Measurements from ENCODE around the gene PIK3CB. TPM values are rescaled to one million over a fixed set of nuclear protein-coding genes. Genes with fewer than 3 reads are reported as not detected.
A peak's percentile ranks its signal among the peaks of the same experiment; 100 is the strongest.

Gene PIK3CB
- total and polyA plus RNA-seq, 7 donors, result 5.8 to 46.3 (median 18.1) TPM

GRCh38 chr3:138867996-138868395 lies 33.3 kb upstream of the PIK3CB start:
- DNase-seq, result no peak
- no peak for TF ChIP-seq CTCF (IDR thresholded peaks at IDR 0.05)
- 1 to 5% (median 2%) methylated on average over 1 of the region's 1 CpG for WGBS, 3 donors
- no peak overlapping the region for H3K4me3 ChIP-seq
- no peaks in the 10 kb centered on the region for H3K27me3 ChIP-seq (ENCODE audit: insufficient read depth in 3 of 3, low read length in 2 of 3)
- H3K9me3 ChIP-seq, result no peaks in the 10 kb centered on the region
- peaks cover 7% of the 10 kb centered on the region for H3K4me1 ChIP-seq
- intact Hi-C loops (cut with DNase I), result no loop called here
- no peak overlapping the region for H3K27ac ChIP-seq
- no peaks in the 10 kb centered on the region for H3K36me3 ChIP-seq (ENCODE audit: insufficient read depth in 1 of 2, low read depth in 1 of 2)
- no peak for ATAC-seq

GRCh38 chr3:138863776-138864113 lies 29.0 kb upstream of the PIK3CB start:
- no peak for TF ChIP-seq CTCF (IDR thresholded peaks at IDR 0.05)
- Histone ChIP-seq H3K4me3 (no peak overlapping the region), H3K4me1 (peaks cover 12% of the 10 kb centered on the region), H3K9me3 (no peaks in the 10 kb centered on the region), H3K27me3 (ENCODE audit: insufficient read depth in 3 of 3, low read length in 2 of 3) (no peaks in the 10 kb centered on the region), H3K36me3 (ENCODE audit: insufficient read depth in 1 of 2, low read depth in 1 of 2) (no peaks in the 10 kb centered on the region), H3K27ac (no peak overlapping the region)
- DNase-seq, result no peak
- no peak for ATAC-seq
- 95 to 97% (median 96%) methylated on average over 4 of the region's 4 CpGs for WGBS, 3 donors
- intact Hi-C loops (cut with DNase I), result no loop called here

- Histone ChIP-seq H3K27me3 (ENCODE audit: insufficient read depth in 3 of 3, low read length in 2 of 3) (no peaks in the 10 kb centered on the region), H3K4me1 (peaks cover 12% of the 10 kb centered on the region), H3K27ac (peak overlapping the region; percentile 68), H3K36me3 (ENCODE audit: insufficient read depth in 1 of 2, low read depth in 1 of 2) (no peaks in the 10 kb centered on the region), H3K9me3 (no peaks in the 10 kb centered on the region), H3K4me3 (peak overlapping the region; percentile 5)
- TF ChIP-seq CTCF (IDR thresholded peaks at IDR 0.05), result no peak
- DNase-seq (no peak), ATAC-seq (peak; percentile 76 to 94 (median 84))
- intact Hi-C loops (cut with DNase I), result no loop called here
- 23 to 24% (median 23%) methylated on average over 11 of the region's 11 CpGs for WGBS, 3 donors
Observed at GRCh38 chr3:138862924-138863775, 28.4 kb upstream of the PIK3CB start.

GRCh38 chr3:138862531-138862923 lies 27.8 kb upstream of the PIK3CB start:
- intact Hi-C loops (cut with DNase I), result no loop called here
- WGBS, 3 donors, result 59 to 67% (median 61%) methylated on average over 4 of the region's 4 CpGs
- Histone ChIP-seq H3K27ac (peak overlapping the region; percentile 68), H3K36me3 (ENCODE audit: insufficient read depth in 1 of 2, low read depth in 1 of 2) (no peaks in the 10 kb centered on the region), H3K4me1 (peaks cover 12% of the 10 kb centered on the region), H3K4me3 (peak overlapping the region; percentile 5), H3K9me3 (no peaks in the 10 kb centered on the region), H3K27me3 (ENCODE audit: insufficient read depth in 3 of 3, low read length in 2 of 3) (no peaks in the 10 kb centered on the region)
- DNase-seq (no peak), ATAC-seq (peak in 1 of 4 donors; percentile 36)
- no peak for TF ChIP-seq CTCF (IDR thresholded peaks at IDR 0.05)

- ATAC-seq, result no peak
- no peak overlapping the region for H3K27ac ChIP-seq
Observed at GRCh38 chr3:138861798-138862197, 27.1 kb upstream of the PIK3CB start.

More at GRCh38 chr3:138861798-138862197, 27.1 kb upstream of the PIK3CB start:
- Histone ChIP-seq H3K4me1 (peaks cover 12% of the 10 kb centered on the region), H3K9me3 (no peaks in the 10 kb centered on the region), H3K27me3 (ENCODE audit: insufficient read depth in 3 of 3, low read length in 2 of 3) (no peaks in the 10 kb centered on the region), H3K36me3 (ENCODE audit: insufficient read depth in 1 of 2, low read depth in 1 of 2) (no peaks in the 10 kb centered on the region), H3K4me3 (no peak overlapping the region)
- WGBS, 3 donors, result 72 to 83% (median 83%) methylated on average over 5 of the region's 5 CpGs
- intact Hi-C loops (cut with DNase I), result no loop called here
- no peak for TF ChIP-seq CTCF (IDR thresholded peaks at IDR 0.05)
- DNase-seq, result no peak

Data from psoas muscle (tissue), 8 donors.